Neutrophil (primary cell): ENCODE data around the gene RTP5.

Experiments used
- H3K27ac ChIP-seq: fragments of 200-600 bp; sonication (generic); 2 replicates; pipeline ENCODE4 v1.5.1; 2016; ENCODE audit warnings: mild to moderate bottlenecking, moderate library complexity
- H3K27me3 ChIP-seq: fragments of 200-600 bp; sonication (generic); 2 replicates; pipeline ENCODE4 v1.6.0; 2016; ENCODE audit warnings: mild to moderate bottlenecking
- H3K36me3 ChIP-seq: fragments of 200-600 bp; sonication (generic); 2 replicates; pipeline ENCODE4 v1.5.1; 2017
- H3K4me1 ChIP-seq, 2 experiments: fragments of 200-600 bp in 1 of 2; sonication (generic) in 1 of 2; 1 replicate in 1 of 2; 2 replicates in 1 of 2; pipeline versions ENCODE4 v1.5.1 to v1.6.1; 2013 to 2016; ENCODE audit warnings: low read depth in 1 of 2, low read length in 1 of 2, mild to moderate bottlenecking in 1 of 2, moderate library complexity in 1 of 2; ENCODE audit not compliant: control insufficient read depth in 1 of 2, insufficient read depth in 1 of 2
- H3K4me3 ChIP-seq, 2 experiments: fragments of 200-600 bp in 1 of 2; sonication (generic) in 1 of 2; 1 replicate in 1 of 2; 2 replicates in 1 of 2; pipeline ENCODE4 v1.5.1; 2013 to 2016; ENCODE audit warnings: low read depth in 1 of 2, low read length in 1 of 2, mild to moderate bottlenecking in 1 of 2, moderate library complexity in 1 of 2
- H3K9me3 ChIP-seq: fragments of 200-600 bp; sonication (generic); 2 replicates; pipeline ENCODE4 v1.5.1; 2016
- TF ChIP-seq, protein P1 (sequence below): fragments of 200-600 bp; sonication (generic); IDR thresholded peaks from 2 replicates; pipeline ENCODE4 v1.5.1; 2016; ENCODE audit warnings: antibody characterized with exemption

Gene RTP5

GRCh38 chr2:241844066-241844728, 25.3 kb upstream of the RTP5 start:
- H3K4me3 ChIP-seq, result no peak overlapping the region
- H3K4me1 ChIP-seq, result peaks cover 11 to 13% of the 10 kb centered on the region in 2 experiments

GRCh38 chr2:241844831-241845578, 24.5 kb upstream of the RTP5 start:
- TF ChIP-seq, protein P1, sequence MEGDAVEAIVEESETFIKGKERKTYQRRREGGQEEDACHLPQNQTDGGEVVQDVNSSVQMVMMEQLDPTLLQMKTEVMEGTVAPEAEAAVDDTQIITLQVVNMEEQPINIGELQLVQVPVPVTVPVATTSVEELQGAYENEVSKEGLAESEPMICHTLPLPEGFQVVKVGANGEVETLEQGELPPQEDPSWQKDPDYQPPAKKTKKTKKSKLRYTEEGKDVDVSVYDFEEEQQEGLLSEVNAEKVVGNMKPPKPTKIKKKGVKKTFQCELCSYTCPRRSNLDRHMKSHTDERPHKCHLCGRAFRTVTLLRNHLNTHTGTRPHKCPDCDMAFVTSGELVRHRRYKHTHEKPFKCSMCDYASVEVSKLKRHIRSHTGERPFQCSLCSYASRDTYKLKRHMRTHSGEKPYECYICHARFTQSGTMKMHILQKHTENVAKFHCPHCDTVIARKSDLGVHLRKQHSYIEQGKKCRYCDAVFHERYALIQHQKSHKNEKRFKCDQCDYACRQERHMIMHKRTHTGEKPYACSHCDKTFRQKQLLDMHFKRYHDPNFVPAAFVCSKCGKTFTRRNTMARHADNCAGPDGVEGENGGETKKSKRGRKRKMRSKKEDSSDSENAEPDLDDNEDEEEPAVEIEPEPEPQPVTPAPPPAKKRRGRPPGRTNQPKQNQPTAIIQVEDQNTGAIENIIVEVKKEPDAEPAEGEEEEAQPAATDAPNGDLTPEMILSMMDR, result no peak
- no peak overlapping the region for H3K27ac ChIP-seq
- H3K27me3 ChIP-seq, result peaks cover 55% of the 10 kb centered on the region
- peaks cover 11 to 13% of the 10 kb centered on the region in 2 experiments for H3K4me1 ChIP-seq
- H3K36me3 ChIP-seq, result no peaks in the 10 kb centered on the region
- H3K9me3 ChIP-seq, result no peaks in the 10 kb centered on the region
- H3K4me3 ChIP-seq, result no peak overlapping the region

More at GRCh38 chr2:241844066-241844728, 25.3 kb upstream of the RTP5 start:
- peaks cover 55% of the 10 kb centered on the region for H3K27me3 ChIP-seq
- H3K36me3 ChIP-seq, result no peaks in the 10 kb centered on the region
- no peaks in the 10 kb centered on the region for H3K9me3 ChIP-seq
- TF ChIP-seq, protein P1, result no peak
- no peak overlapping the region for H3K27ac ChIP-seq

- TF ChIP-seq, protein P1, result no peak
- H3K36me3 ChIP-seq, result no peaks in the 10 kb centered on the region
- peaks cover 11 to 13% of the 10 kb centered on the region in 2 experiments for H3K4me1 ChIP-seq
- H3K27me3 ChIP-seq, result peaks cover 47% of the 10 kb centered on the region
- no peaks in the 10 kb centered on the region for H3K9me3 ChIP-seq
- H3K27ac ChIP-seq, result no peak overlapping the region
- H3K4me3 ChIP-seq, result no peak overlapping the region
Measured at GRCh38 chr2:241846406-241846805, 23.1 kb upstream of the RTP5 start.

DNA sequence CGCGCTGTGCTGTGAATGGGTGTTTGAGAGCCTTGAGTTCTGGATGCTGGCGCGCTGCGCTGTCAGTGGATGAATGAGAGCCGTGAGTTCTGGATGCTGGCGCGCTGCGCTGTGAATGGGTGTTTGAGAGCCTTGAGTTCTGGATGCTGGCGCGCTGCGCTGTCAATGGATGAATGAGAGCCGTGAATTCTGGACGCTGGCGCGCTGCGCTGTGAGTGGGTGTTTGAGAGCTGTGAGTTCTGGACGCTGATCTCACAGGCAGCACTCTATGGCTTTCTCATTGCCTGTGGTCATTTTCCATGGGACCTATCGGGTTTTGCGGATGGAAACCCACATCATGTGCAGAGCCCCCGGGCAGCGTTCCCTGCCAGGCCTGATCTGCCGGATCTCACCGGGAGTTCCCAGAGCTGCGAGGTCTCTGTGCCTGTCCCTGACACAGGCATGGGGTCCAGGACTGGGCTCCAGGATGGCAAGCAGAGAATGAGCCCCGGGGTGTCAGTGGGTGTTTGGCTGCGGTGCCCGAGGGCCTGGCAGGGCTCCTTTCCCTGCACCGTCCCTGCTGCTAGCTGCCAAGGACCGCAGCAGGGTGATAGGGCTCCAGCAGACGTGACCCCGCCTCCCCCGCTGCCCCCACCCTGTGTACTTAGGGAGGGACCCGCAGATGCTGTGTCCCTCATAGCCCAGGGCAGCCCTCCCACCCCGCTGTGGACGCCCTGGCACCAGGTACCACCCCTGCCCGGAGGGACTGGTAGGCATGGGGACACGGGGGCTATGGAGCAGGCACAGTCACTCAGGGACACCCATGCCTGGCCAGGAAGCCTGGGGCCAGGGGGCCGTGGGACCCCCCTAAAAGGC, 20.5 kb upstream of the RTP5 start:
- peaks cover 0 to 3% of the 10 kb centered on the region in 2 experiments for H3K4me1 ChIP-seq
- TF ChIP-seq, protein P1, result no peak
- H3K9me3 ChIP-seq, result no peaks in the 10 kb centered on the region

DNA sequence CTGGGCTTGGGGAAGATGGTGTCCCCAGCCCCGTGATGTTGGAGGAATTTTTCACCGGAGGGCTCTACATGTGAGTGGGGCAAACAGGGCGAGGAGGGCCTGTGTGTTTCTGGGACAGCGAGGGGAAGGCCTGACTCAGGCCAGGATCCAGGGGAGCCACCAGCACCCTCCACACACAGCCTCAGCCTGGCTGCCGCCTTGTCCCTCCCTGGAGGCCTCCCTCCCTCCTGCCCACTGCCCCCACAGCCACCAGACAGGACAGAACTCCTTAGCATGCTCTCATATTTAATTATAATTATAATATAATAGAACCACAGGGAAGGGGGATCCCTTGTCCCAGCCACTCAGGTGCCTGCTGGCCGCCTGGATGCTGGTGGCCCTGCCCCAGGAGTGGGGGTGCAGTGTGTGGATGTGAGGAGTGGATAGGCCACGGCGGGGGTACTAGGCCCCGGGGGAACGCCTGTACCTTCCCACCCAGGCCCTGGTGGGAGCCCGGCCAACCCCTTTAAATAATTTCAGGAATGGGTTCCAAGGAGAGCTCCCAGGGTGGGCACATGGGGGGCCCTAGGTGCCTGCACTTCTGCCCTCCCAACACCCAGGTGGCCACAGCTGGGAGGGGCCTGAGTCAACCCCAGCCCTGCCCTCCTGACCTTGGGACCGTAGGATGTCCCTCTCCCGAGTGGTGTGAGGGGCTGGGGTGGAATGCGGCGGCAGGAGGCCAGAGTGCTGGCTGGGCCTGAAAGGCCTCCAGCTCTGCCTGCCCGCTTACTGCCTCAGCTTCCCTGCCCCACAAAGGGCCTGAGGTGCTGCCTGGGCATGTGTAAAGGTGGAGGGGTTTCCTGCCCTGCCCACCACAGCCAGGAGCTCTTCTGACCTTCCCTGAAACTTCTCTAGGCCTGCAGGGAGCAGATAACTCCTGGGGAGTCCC, 19.6 kb upstream of the RTP5 start:
- Histone ChIP-seq H3K4me1 (no peaks in the 10 kb centered on the region), H3K27ac (no peak overlapping the region), H3K36me3 (no peaks in the 10 kb centered on the region), H3K4me3 (no peak overlapping the region), H3K9me3 (no peaks in the 10 kb centered on the region), H3K27me3 (peaks cover 22% of the 10 kb centered on the region)
- TF ChIP-seq, protein P1, result no peak

More for the DNA sequence above, 20.5 kb upstream of the RTP5 start:
- no peaks in the 10 kb centered on the region for H3K36me3 ChIP-seq
- no peak overlapping the region for H3K4me3 ChIP-seq
- H3K27me3 ChIP-seq, result peaks cover 25% of the 10 kb centered on the region
- no peak overlapping the region for H3K27ac ChIP-seq
